DMS 273 (cell line): Measurements from ENCODE around the gene KNSTRN.

ENCODE experiments used
- DNase-seq: peaks from one replicate; lab custom pipeline; 2025; ENCODE audit not compliant: unreplicated experiment; lab: John Stamatoyannopoulos, UW

KNSTRN gene

GRCh38 chr15:40365016-40365415, 17.5 kb upstream of the KNSTRN start:
- DNase-seq = no peak

GRCh38 chr15:40365624-40366456, 16.7 kb upstream of the KNSTRN start:
- no peak for DNase-seq

GRCh38 chr15:40366457-40367370, 15.8 kb upstream of the KNSTRN start:
- DNase-seq = peak; percentile 93

- DNase-seq = no peak
These were observed 15.2 kb upstream of the KNSTRN start for GRCh38 chr15:40367371-40367685.

- peak; percentile 96 for DNase-seq
These were observed 14.6 kb upstream of the KNSTRN start for GRCh38 chr15:40367686-40368611.

GRCh38 chr15:40368719-40369473, 13.6 kb upstream of the KNSTRN start:
- no peak for DNase-seq

GRCh38 chr15:40369474-40369869, 13.0 kb upstream of the KNSTRN start:
- DNase-seq = no peak

- DNase-seq = no peak
These were observed 12.6 kb upstream of the KNSTRN start for GRCh38 chr15:40369971-40370370.

- no peak for DNase-seq
These were observed 9.5 kb upstream of the KNSTRN start for GRCh38 chr15:40372981-40373380.

- no peak for DNase-seq
These were observed 4.9 kb upstream of the KNSTRN start for GRCh38 chr15:40377606-40378005.

GRCh38 chr15:40379374-40379773, 3.1 kb upstream of the KNSTRN start:
- no peak for DNase-seq

GRCh38 chr15:40379853-40380252, 2.7 kb upstream of the KNSTRN start:
- DNase-seq = peak; percentile 83

GRCh38 chr15:40380636-40381035, 1.9 kb upstream of the KNSTRN start:
- DNase-seq = no peak

GRCh38 chr15:40381818-40382529, 547 bp upstream of the KNSTRN start:
- no peak for DNase-seq

GRCh38 chr15:40386480-40386879, 4.0 kb downstream of the KNSTRN start:
- no peak for DNase-seq

GRCh38 chr15:40388941-40389823, 6.7 kb downstream of the KNSTRN start:
- DNase-seq = no peak

GRCh38 chr15:40389824-40390595, 7.5 kb downstream of the KNSTRN start:
- no peak for DNase-seq
